Muscle layer of colon (tissue), 2 donors: Measurements from ENCODE around the gene TGFBR3.

Source experiments
- H3K27ac ChIP-seq: one replicate; pipeline ENCODE4 v1.7.0; 2013; ENCODE audit warnings: low read depth, mild to moderate bottlenecking, low read length, moderate library complexity
- H3K27me3 ChIP-seq, 2 donors: one replicate each; pipeline ENCODE4 v1.7.0; 2013; ENCODE audit warnings: low read length in 2 of 2, mild to moderate bottlenecking in 2 of 2; ENCODE audit not compliant: insufficient read depth in 2 of 2, control insufficient read depth in 1 of 2
- H3K36me3 ChIP-seq: one replicate; pipeline ENCODE4 v1.7.0; 2013; ENCODE audit warnings: mild to moderate bottlenecking, low read length; ENCODE audit not compliant: insufficient read depth
- H3K4me1 ChIP-seq: one replicate; pipeline ENCODE4 v1.7.0; 2013; ENCODE audit warnings: mild to moderate bottlenecking, low read length; ENCODE audit not compliant: insufficient read depth
- H3K4me3 ChIP-seq, 2 donors: one replicate each; pipeline ENCODE4 v1.7.0; 2013; ENCODE audit warnings: low read length in 2 of 2, low read depth in 1 of 2, mild to moderate bottlenecking in 1 of 2, moderate library complexity in 1 of 2
- H3K9ac ChIP-seq: one replicate; pipeline ENCODE4 v1.7.0; 2013; ENCODE audit warnings: low read length
- H3K9me3 ChIP-seq: one replicate; pipeline ENCODE4 v1.7.0; 2013; ENCODE audit warnings: mild to moderate bottlenecking, low read length
- donor health status: abdominal sarcoma.
- donor health status: Adenocarcinoma of cecum.

Gene TGFBR3

GRCh38 chr1:91885716-91886506 lies at the start of gene TGFBR3:
Gene TGFBR3, minus strand, starts transcription at chr1:91886151. Its CDS starts 24,620 bp downstream, at chr1:91861531.
- Histone ChIP-seq H3K27ac (peak within 1 kb of the TSS; percentile 94), H3K9me3 (no peaks in the 10 kb centered on the region), H3K36me3 (no peaks in the 10 kb centered on the region), H3K9ac (peak within 1 kb of the TSS; percentile 82), H3K4me3 (peak within 1 kb of the TSS; percentile 80 to 86), H3K27me3 (no peaks in the 10 kb centered on the region), H3K4me1 (peaks cover 20% of the 10 kb centered on the region)

- H3K9ac ChIP-seq, result no peak overlapping the region
Observed at GRCh38 chr1:91929250-91929649, 43.3 kb upstream of the TGFBR3 start.

GRCh38 chr1:91928026-91928425 lies 42.1 kb upstream of the TGFBR3 start:
- Histone ChIP-seq H3K27me3 (no peaks in the 10 kb centered on the region), H3K9me3 (no peaks in the 10 kb centered on the region), H3K4me1 (no peaks in the 10 kb centered on the region), H3K27ac (no peak overlapping the region), H3K4me3 (no peak overlapping the region), H3K36me3 (no peaks in the 10 kb centered on the region), H3K9ac (no peak overlapping the region)

More at GRCh38 chr1:91929250-91929649, 43.3 kb upstream of the TGFBR3 start:
- no peaks in the 10 kb centered on the region for H3K4me1 ChIP-seq
- H3K9me3 ChIP-seq, result no peaks in the 10 kb centered on the region
- H3K36me3 ChIP-seq, result no peaks in the 10 kb centered on the region
- H3K27me3 ChIP-seq, result no peaks in the 10 kb centered on the region
- H3K27ac ChIP-seq, result no peak overlapping the region
- H3K4me3 ChIP-seq, result no peak overlapping the region

- Histone ChIP-seq H3K4me3 (no peak overlapping the region), H3K27ac (no peak overlapping the region), H3K9me3 (no peaks in the 10 kb centered on the region), H3K27me3 (no peaks in the 10 kb centered on the region), H3K9ac (no peak overlapping the region), H3K4me1 (no peaks in the 10 kb centered on the region), H3K36me3 (no peaks in the 10 kb centered on the region)
Observed at GRCh38 chr1:91925644-91926435, 39.9 kb upstream of the TGFBR3 start.

- no peaks in the 10 kb centered on the region for H3K36me3 ChIP-seq
- H3K27me3 ChIP-seq, result no peaks in the 10 kb centered on the region
- H3K9me3 ChIP-seq, result no peaks in the 10 kb centered on the region
- no peak overlapping the region for H3K9ac ChIP-seq
- H3K4me1 ChIP-seq, result no peaks in the 10 kb centered on the region
- H3K27ac ChIP-seq, result no peak overlapping the region
- no peak overlapping the region for H3K4me3 ChIP-seq
Observed at GRCh38 chr1:91924146-91924545, 38.2 kb upstream of the TGFBR3 start.

- no peak overlapping the region for H3K27ac ChIP-seq
- H3K9me3 ChIP-seq, result no peaks in the 10 kb centered on the region
- no peaks in the 10 kb centered on the region for H3K36me3 ChIP-seq
- H3K4me1 ChIP-seq, result no peaks in the 10 kb centered on the region
- H3K4me3 ChIP-seq, result no peak overlapping the region
- no peak overlapping the region for H3K9ac ChIP-seq
- no peaks in the 10 kb centered on the region for H3K27me3 ChIP-seq
Observed at GRCh38 chr1:91919962-91920361, 34.0 kb upstream of the TGFBR3 start.

- Histone ChIP-seq H3K9ac (no peak overlapping the region), H3K36me3 (no peaks in the 10 kb centered on the region), H3K4me3 (no peak overlapping the region), H3K9me3 (no peaks in the 10 kb centered on the region), H3K4me1 (no peaks in the 10 kb centered on the region), H3K27ac (no peak overlapping the region), H3K27me3 (no peaks in the 10 kb centered on the region)
Observed at GRCh38 chr1:91916811-91917460, 31.0 kb upstream of the TGFBR3 start.

- Histone ChIP-seq H3K4me3 (no peak overlapping the region), H3K27ac (no peak overlapping the region), H3K27me3 (no peaks in the 10 kb centered on the region), H3K36me3 (no peaks in the 10 kb centered on the region), H3K4me1 (no peaks in the 10 kb centered on the region), H3K9me3 (no peaks in the 10 kb centered on the region), H3K9ac (no peak overlapping the region)
Observed at GRCh38 chr1:91916046-91916445, 30.1 kb upstream of the TGFBR3 start.

GRCh38 chr1:91913018-91913417 lies 27.1 kb upstream of the TGFBR3 start:
- H3K27me3 ChIP-seq, result no peaks in the 10 kb centered on the region
- H3K9me3 ChIP-seq, result no peaks in the 10 kb centered on the region
- H3K4me1 ChIP-seq, result no peaks in the 10 kb centered on the region
- H3K9ac ChIP-seq, result no peak overlapping the region
- H3K27ac ChIP-seq, result no peak overlapping the region
- H3K36me3 ChIP-seq, result no peaks in the 10 kb centered on the region
- no peak overlapping the region for H3K4me3 ChIP-seq

GRCh38 chr1:91912266-91912665 lies 26.3 kb upstream of the TGFBR3 start:
- Histone ChIP-seq H3K4me3 (no peak overlapping the region), H3K9ac (no peak overlapping the region), H3K27me3 (no peaks in the 10 kb centered on the region), H3K27ac (no peak overlapping the region), H3K9me3 (no peaks in the 10 kb centered on the region), H3K36me3 (no peaks in the 10 kb centered on the region), H3K4me1 (no peaks in the 10 kb centered on the region)

GRCh38 chr1:91901231-91901630 lies 15.3 kb upstream of the TGFBR3 start:
- no peak overlapping the region for H3K4me3 ChIP-seq
- no peaks in the 10 kb centered on the region for H3K27me3 ChIP-seq
- no peak overlapping the region for H3K9ac ChIP-seq
- no peaks in the 10 kb centered on the region for H3K4me1 ChIP-seq
- H3K27ac ChIP-seq, result no peak overlapping the region
- H3K36me3 ChIP-seq, result no peaks in the 10 kb centered on the region
- H3K9me3 ChIP-seq, result no peaks in the 10 kb centered on the region
